HG03342 (cell line): Measurements from ENCODE around the gene GAS6.

Experiments used
- ATAC-seq: cut with Tn5 transposase; IDR thresholded peaks from one replicate; pipeline ENCODE4 v1.9.1; 2021; ENCODE audit warnings: mild to moderate bottlenecking, moderate library complexity; ENCODE audit not compliant: unreplicated experiment

The GAS6 gene

GRCh38 chr13:113781571-113781970, 82.3 kb downstream of the GAS6 start:
- no peak for ATAC-seq

GRCh38 chr13:113777311-113778260, 86.3 kb downstream of the GAS6 start:
- no peak for ATAC-seq

GRCh38 chr13:113776231-113777125, 87.4 kb downstream of the GAS6 start:
- no peak for ATAC-seq

GRCh38 chr13:113775451-113776145, 88.3 kb downstream of the GAS6 start:
- no peak for ATAC-seq

- ATAC-seq: no peak
Measured at GRCh38 chr13:113774177-113775107, 89.4 kb downstream of the GAS6 start.

- ATAC-seq: no peak
Measured at GRCh38 chr13:113771709-113772331, 92.1 kb downstream of the GAS6 start.

GRCh38 chr13:113770937-113771336, 92.9 kb downstream of the GAS6 start:
- no peak for ATAC-seq
